ENCODE results near the gene PTPRN2. TPM values are rescaled to one million over a fixed set of nuclear protein-coding genes. Genes with fewer than 3 reads are reported as not detected.

PTPRN2 gene
- total and polyA plus RNA-seq, 2 donors (not counting 3 experiments of a cell fraction or from before 2014, with no cell fraction given), result 0.62 to 0.88 TPM

DNA sequence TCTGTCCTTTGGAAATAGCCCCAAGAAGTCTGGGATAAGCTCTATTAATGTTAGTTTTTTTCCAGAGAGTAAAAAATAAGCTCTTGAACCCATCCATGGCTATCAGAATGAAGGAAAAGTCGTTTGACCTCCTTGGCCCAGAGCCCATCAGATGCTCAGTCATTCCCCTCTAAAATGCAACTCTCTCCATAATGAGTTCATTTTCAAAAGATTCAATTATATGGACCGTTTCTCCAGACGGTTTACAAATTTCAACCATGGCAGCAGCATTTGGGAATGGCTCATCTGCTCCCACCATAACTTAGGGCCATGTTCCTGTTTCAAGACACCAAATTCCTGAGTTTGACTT, 220.0 kb downstream of the PTPRN2 start:
- Histone ChIP-seq H3K27ac (ENCODE audit: insufficient read depth, low read depth, low read length) (no peak overlapping the region), H3K9ac (replicated peaks; ENCODE audit: extremely low read depth, insufficient read depth, low read length) (no peak overlapping the region), H3K9me1 (replicated peaks; ENCODE audit: control insufficient read depth, extremely low read depth, insufficient read depth, low read length) (no peaks in the 10 kb centered on the region), H3K36me3 (ENCODE audit: control insufficient read depth in 2 of 2, extremely low read depth in 1 of 2, insufficient read depth in 2 of 2, low read length in 2 of 2) (no peaks in the 10 kb centered on the region), H3K79me2 (ENCODE audit: control insufficient read depth, insufficient read depth, low read length) (no peaks in the 10 kb centered on the region), H3K27me3 (ENCODE audit: control insufficient read depth in 2 of 2, insufficient read depth in 2 of 2, low read length in 2 of 2) (no peaks in the 10 kb centered on the region), H3K9me3 (replicated peaks; ENCODE audit: control insufficient read depth, insufficient read depth, low read length) (peaks cover 4% of the 10 kb centered on the region), H3K4me3 (replicated peaks in 1 of 3; ENCODE audit: insufficient read depth in 1 of 3, low read depth in 1 of 3, low read length in 3 of 3) (no peak overlapping the region), H3K4me2 (ENCODE audit: insufficient read depth, low read length) (no peak overlapping the region), H4K20me1 (replicated peaks; ENCODE audit: control insufficient read depth, extremely low read depth, insufficient read depth, low read length) (no peaks in the 10 kb centered on the region), H3K4me1 (ENCODE audit: control insufficient read depth, extremely low read depth, insufficient read depth, low read length) (no peaks in the 10 kb centered on the region), H2AFZ (ENCODE audit: low read depth, low read length) (no peak overlapping the region)
- FAIRE-seq (no peak), DNase-seq (ENCODE audit: low read depth, low spot score) (no peak)
- no TSS peak for BruUV-seq (replicated peaks)
- CTCF ChIA-PET, result no interaction called here
- dilution Hi-C loops (cut with MboI; ENCODE audit: extremely low pct_ligation_motif_present, low sequenced_read_pairs), result no loop called here
- intact Hi-C loops (cut with micrococcal nuclease), result no loop called here
- POLR2A ChIA-PET, result no interaction called here
- TF ChIP-seq, protein P1, sequence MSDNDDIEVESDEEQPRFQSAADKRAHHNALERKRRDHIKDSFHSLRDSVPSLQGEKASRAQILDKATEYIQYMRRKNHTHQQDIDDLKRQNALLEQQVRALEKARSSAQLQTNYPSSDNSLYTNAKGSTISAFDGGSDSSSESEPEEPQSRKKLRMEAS (IDR thresholded peaks at IDR 0.05; ENCODE audit: insufficient read depth, insufficient read length), result no peak
- TF ChIP-seq FOS (IDR thresholded peaks at IDR 0.05; ENCODE audit: borderline replicate concordance, insufficient read depth, low read length), result no peak
- no peak for TF ChIP-seq MYC (IDR thresholded peaks at IDR 0.05; ENCODE audit: low read depth, low read length)
- TF ChIP-seq GATA2 (IDR thresholded peaks at IDR 0.05; ENCODE audit: insufficient read depth, insufficient read length, low read depth, low read length), result no peak
- TF ChIP-seq JUN (IDR thresholded peaks at IDR 0.05; ENCODE audit: borderline replicate concordance, insufficient read depth, insufficient read length, low read depth), result no peak
- no peak for TF ChIP-seq POLR2A (IDR thresholded peaks at IDR 0.05; ENCODE audit: low read depth, low read length)
- TF ChIP-seq, protein P2, sequence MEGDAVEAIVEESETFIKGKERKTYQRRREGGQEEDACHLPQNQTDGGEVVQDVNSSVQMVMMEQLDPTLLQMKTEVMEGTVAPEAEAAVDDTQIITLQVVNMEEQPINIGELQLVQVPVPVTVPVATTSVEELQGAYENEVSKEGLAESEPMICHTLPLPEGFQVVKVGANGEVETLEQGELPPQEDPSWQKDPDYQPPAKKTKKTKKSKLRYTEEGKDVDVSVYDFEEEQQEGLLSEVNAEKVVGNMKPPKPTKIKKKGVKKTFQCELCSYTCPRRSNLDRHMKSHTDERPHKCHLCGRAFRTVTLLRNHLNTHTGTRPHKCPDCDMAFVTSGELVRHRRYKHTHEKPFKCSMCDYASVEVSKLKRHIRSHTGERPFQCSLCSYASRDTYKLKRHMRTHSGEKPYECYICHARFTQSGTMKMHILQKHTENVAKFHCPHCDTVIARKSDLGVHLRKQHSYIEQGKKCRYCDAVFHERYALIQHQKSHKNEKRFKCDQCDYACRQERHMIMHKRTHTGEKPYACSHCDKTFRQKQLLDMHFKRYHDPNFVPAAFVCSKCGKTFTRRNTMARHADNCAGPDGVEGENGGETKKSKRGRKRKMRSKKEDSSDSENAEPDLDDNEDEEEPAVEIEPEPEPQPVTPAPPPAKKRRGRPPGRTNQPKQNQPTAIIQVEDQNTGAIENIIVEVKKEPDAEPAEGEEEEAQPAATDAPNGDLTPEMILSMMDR (IDR thresholded peaks at IDR 0.05; ENCODE audit: extremely low read depth in 1 of 2, insufficient read depth in 1 of 2, low read depth in 1 of 2, low read length in 2 of 2), result no peak
- no peak for TF ChIP-seq POLR2AphosphoS5 (IDR thresholded peaks at IDR 0.05; ENCODE audit: insufficient read depth, low read depth, low read length)
- TF ChIP-seq EZH2 (IDR thresholded peaks at IDR 0.05; ENCODE audit: borderline replicate concordance, low read depth, low read length, severe bottlenecking), result no peak

Data from endothelial cell of umbilical vein (primary cell).